Activated CD8-positive, alpha-beta memory T cell treated with anti-CD3 and anti-CD28 coated beads, Interleukin-2, amount 10 ng/mL, durations not matched to agents 7 days and 5 days (primary cell): Measurements from ENCODE around the gene XRCC2. TPM values are rescaled to one million over a fixed set of nuclear protein-coding genes. Genes with fewer than 3 reads are reported as not detected.
"Not testable (repeated sequence)": the region's sequence is repeated elsewhere in the genome, so short reads cannot be mapped to it uniquely, and the experiment has no call there.

Source experiments
- ATAC-seq: fragments of 150-1000 bp; cut with Tn5 transposase; one replicate; pipeline ENCODE4 v1.10.0; 2021; ENCODE audit warnings: moderate library complexity
- CTCF ChIA-PET: fragments of 350-600 bp; sonication (Branson Sonifier 250); formaldehyde crosslinking; loops from one replicate; lab custom pipeline; 2021; ENCODE audit warnings: antibody characterized with exemption; lab: Charles Lee
- DNase-seq: peaks from one replicate; pipeline ENCODE4 v3.0.0-alpha.2; 2020
- H3K27ac Mint-ChIP-seq: one replicate; pipeline ENCODE4 v1.8.0; 2021; ENCODE audit warnings: mild to moderate bottlenecking, mixed read lengths
- H3K27me3 Mint-ChIP-seq: one replicate; pipeline ENCODE4 v1.8.0; 2021; ENCODE audit warnings: mixed read lengths
- H3K36me3 Mint-ChIP-seq: one replicate; pipeline ENCODE4 v1.8.0; 2021; ENCODE audit warnings: mild to moderate bottlenecking, mixed read lengths
- H3K4me1 Mint-ChIP-seq: one replicate; pipeline ENCODE4 v1.8.0; 2021; ENCODE audit warnings: mixed read lengths
- H3K4me3 Mint-ChIP-seq: one replicate; pipeline ENCODE4 v1.8.0; 2021; ENCODE audit warnings: mild to moderate bottlenecking, moderate library complexity, mixed read lengths
- H3K9me3 Mint-ChIP-seq: one replicate; pipeline ENCODE4 v1.8.0; 2022; ENCODE audit warnings: low read depth, mixed read lengths
- total RNA-seq, 2 experiments: library from RNA; stranded (reverse); gene quantifications; one replicate each; pipeline ENCODE4 v1.2.3, GENCODE V29; 2021

Gene XRCC2
- total RNA-seq = 10 to 100 TPM; 18.0 to 20.6 TPM

- peak within 1 kb of the TSS; percentile 99 for H3K27ac Mint-ChIP-seq
- peak; percentile 96 for ATAC-seq
- peak; percentile 94 for DNase-seq
- H3K36me3 Mint-ChIP-seq = peaks cover 18% of the 10 kb centered on the region
- no peaks in the 10 kb centered on the region for H3K27me3 Mint-ChIP-seq
- peak within 1 kb of the TSS; percentile 97 for H3K4me3 Mint-ChIP-seq
- peaks cover 20% of the 10 kb centered on the region for H3K4me1 Mint-ChIP-seq
- no peaks in the 10 kb centered on the region for H3K9me3 Mint-ChIP-seq
- CTCF ChIA-PET = interaction anchor here (1.0 kb wide), 1 partner anchor 15 kb away, joined by 4 read pairs; no protein-coding TSS in a partner anchor
Measured at GRCh38 chr7:152675759-152676636, at the start of gene XRCC2. XRCC2 (minus strand) TSS chr7:152676141; CDS start chr7:152676079, 62 bp downstream.

GRCh38 chr7:152723364-152723763 lies 47.4 kb upstream of the XRCC2 start:
- Mint-ChIP-seq H3K27ac (no peak overlapping the region), H3K9me3 (peaks cover 2% of the 10 kb centered on the region), H3K27me3 (no peaks in the 10 kb centered on the region), H3K4me3 (no peak overlapping the region), H3K4me1 (no peaks in the 10 kb centered on the region), H3K36me3 (no peaks in the 10 kb centered on the region)
- ATAC-seq (no peak), DNase-seq (no peak)
- CTCF ChIA-PET = interaction anchor here (0.7 kb wide), 1 partner anchor 138 kb away, joined by 4 read pairs; no protein-coding TSS in a partner anchor

DNA sequence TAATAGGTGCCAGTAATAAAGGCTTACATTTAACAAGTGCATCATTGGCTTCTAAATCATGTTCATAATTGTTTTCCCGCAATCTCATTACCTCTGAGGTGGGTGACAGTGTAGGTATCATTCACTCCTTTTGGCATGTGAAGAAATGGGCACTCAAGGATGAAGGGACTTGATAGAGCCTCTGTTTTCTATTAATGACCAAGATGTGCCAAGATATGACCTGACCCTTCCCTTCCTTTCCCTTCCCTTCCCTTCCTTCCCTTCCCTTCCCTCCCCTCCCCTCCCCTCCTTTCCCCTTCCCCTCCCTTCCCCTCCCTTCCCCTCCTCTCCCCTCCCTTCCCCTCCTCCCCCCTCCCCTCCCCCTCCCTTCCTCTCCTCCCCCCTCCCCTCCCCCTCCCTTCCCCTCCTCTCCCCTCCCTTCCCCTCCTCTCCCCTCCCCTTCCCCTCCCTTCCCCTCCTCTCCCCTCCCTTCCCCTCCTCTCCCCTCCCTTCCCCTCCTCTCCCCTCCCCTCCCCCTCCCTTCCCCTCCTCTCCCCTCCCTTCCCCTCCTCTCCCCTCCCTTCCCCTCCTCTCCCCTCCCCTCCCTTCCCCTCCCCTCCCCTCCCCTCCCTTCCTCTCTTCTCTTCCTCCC lies 36.6 kb upstream of the XRCC2 start:
- peaks cover 12% of the 10 kb centered on the region for H3K27me3 Mint-ChIP-seq
- H3K27ac Mint-ChIP-seq, CTCF ChIA-PET, ATAC-seq, DNase-seq, H3K36me3 Mint-ChIP-seq, H3K4me3 Mint-ChIP-seq, H3K9me3 Mint-ChIP-seq, H3K4me1 Mint-ChIP-seq: not testable (repeated sequence)

- CTCF ChIA-PET = no interaction called here
- H3K27me3 Mint-ChIP-seq = peaks cover 12% of the 10 kb centered on the region
Measured at GRCh38 chr7:152711444-152711944, 35.6 kb upstream of the XRCC2 start.

GRCh38 chr7:152710153-152710442 lies 34.2 kb upstream of the XRCC2 start:
- Mint-ChIP-seq H3K4me3 (no peak overlapping the region), H3K27ac (no peak overlapping the region), H3K4me1 (no peaks in the 10 kb centered on the region), H3K27me3 (peaks cover 12% of the 10 kb centered on the region), H3K36me3 (no peaks in the 10 kb centered on the region), H3K9me3 (peaks cover 3% of the 10 kb centered on the region)
- ATAC-seq (no peak), DNase-seq (no peak)
- CTCF ChIA-PET = no interaction called here

More at GRCh38 chr7:152711444-152711944, 35.6 kb upstream of the XRCC2 start:
- DNase-seq = no peak
- Mint-ChIP-seq H3K27ac (no peak overlapping the region), H3K4me3 (no peak overlapping the region), H3K4me1 (no peaks in the 10 kb centered on the region), H3K9me3 (no peaks in the 10 kb centered on the region), H3K36me3 (no peaks in the 10 kb centered on the region)
- ATAC-seq = no peak

GRCh38 chr7:152709287-152710152 lies 33.6 kb upstream of the XRCC2 start:
- no peak for ATAC-seq
- Mint-ChIP-seq H3K4me3 (no peak overlapping the region), H3K9me3 (peaks cover 6% of the 10 kb centered on the region)

DNA sequence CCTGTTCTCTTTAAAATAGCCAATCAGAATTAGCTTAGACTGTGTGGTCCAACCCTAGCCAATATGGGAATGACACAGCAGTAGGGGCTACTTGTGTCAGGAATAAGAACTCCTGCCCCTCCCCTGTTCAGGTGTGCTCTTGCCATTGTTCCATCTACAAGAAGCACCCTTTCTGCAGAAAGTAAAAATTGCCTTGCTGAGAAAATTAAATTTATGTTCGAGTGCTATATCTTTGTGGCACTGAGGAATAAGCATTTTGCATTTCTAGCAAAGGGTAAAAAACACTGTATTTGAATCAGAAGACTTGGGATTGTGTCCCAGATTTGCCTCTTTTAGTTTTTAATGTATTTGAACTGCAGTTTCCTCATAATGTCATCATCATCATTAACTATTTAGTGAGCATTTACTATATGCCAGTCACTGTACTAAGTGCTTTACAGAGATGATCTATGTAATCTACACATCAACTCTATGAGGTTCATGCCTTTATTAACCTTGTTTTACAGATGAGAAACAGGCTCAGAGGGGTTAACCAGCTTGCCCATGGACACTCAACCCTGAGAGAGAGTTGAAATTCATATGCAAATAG lies 28.9 kb upstream of the XRCC2 start:
- ATAC-seq = no peak

More at GRCh38 chr7:152709287-152710152, 33.6 kb upstream of the XRCC2 start:
- no peak overlapping the region for H3K27ac Mint-ChIP-seq
- H3K4me1 Mint-ChIP-seq = no peaks in the 10 kb centered on the region
- CTCF ChIA-PET = no interaction called here
- peaks cover 12% of the 10 kb centered on the region for H3K27me3 Mint-ChIP-seq
- H3K36me3 Mint-ChIP-seq = peaks cover 2% of the 10 kb centered on the region
- no peak for DNase-seq

DNA sequence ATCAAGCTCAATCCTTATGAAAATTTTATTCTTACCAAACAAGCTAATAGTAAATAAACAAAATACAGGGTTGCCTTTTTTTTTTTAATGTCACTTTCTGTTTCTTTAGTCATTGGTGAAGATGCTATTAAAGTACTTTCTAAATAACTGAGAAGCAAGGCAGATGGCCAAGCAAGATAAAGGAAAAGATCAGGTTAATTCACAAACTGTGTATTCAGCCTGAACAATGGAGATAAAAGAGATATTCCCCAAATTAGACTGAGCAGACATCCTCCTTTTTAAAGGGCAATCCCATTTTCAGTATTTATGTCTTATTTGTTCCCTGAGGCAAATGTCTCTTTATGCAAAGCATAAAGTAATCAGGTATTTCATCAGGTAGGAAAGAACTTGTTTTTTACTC lies 23.1 kb upstream of the XRCC2 start:
- DNase-seq (no peak), ATAC-seq (no peak)
- no peaks in the 10 kb centered on the region for H3K27me3 Mint-ChIP-seq
- H3K27ac Mint-ChIP-seq = no peak overlapping the region
- no peak overlapping the region for H3K4me3 Mint-ChIP-seq
- no peaks in the 10 kb centered on the region for H3K9me3 Mint-ChIP-seq
- H3K36me3 Mint-ChIP-seq = no peaks in the 10 kb centered on the region
- CTCF ChIA-PET = interaction anchor here (1.0 kb wide), 1 partner anchor 916 kb away, joined by 4 read pairs; no protein-coding TSS in a partner anchor
- no peaks in the 10 kb centered on the region for H3K4me1 Mint-ChIP-seq

More for the DNA sequence above, 28.9 kb upstream of the XRCC2 start:
- no peak overlapping the region for H3K27ac Mint-ChIP-seq
- no peaks in the 10 kb centered on the region for H3K4me1 Mint-ChIP-seq
- peaks cover 8% of the 10 kb centered on the region for H3K9me3 Mint-ChIP-seq
- CTCF ChIA-PET = interaction anchor here (0.6 kb wide), 1 partner anchor 70 kb away, joined by 3 read pairs; no protein-coding TSS in a partner anchor
- DNase-seq = no peak
- H3K27me3 Mint-ChIP-seq = peaks cover 3% of the 10 kb centered on the region
- H3K36me3 Mint-ChIP-seq = peaks cover 4% of the 10 kb centered on the region
- no peak overlapping the region for H3K4me3 Mint-ChIP-seq

DNA sequence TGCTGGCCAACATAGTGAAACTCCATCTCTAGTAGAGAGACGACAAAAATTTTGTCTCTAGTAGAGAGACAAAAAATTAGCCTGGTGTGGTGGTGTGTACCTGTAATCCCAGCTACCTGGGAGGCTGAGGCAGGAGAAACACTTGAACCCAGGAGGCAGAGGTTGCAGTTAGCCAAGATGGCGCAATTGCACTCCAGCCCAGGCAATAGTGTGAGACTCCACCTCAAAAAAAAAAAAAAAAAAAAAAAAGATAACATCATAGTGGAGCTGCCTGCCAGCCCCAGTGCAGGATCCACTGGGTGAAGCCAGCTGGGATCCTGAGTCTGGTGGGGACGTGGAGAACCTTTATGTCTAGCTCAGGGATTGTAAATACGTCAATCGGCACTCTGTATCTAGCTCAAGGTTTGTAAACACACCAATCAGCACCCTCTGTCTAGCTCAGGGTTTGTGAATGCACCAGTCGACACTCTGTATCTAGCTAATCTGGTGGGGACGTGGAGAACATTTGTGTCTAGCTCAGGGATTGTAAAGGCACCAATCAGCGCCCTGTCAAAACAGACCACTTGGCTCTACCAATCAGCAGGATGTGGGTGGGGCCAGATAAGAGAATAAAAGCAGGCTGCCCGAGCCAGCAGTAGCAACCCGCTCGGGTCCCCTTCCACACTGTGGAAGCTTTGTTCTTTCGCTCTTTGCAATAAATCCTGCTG lies 21.5 kb upstream of the XRCC2 start:
- not testable (repeated sequence) for H3K36me3 Mint-ChIP-seq, H3K27me3 Mint-ChIP-seq, H3K4me3 Mint-ChIP-seq

DNA sequence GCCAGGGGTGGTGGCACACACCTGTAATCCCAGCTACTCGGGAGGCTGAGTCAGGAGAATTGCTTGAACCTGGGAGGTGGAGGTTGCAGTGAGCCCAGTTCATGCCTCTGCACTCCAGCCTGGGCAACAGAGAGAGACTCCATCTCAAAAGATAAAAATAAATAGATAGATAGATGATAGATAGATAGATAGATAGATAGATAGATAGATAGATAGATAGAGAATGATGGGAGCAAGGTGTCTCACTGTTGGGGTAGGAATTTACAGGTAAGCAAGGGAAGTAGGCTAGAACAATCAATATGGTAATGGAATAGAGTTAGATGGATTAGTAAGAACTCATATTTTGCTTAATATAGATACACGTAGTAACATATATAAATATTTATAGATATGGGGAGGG lies 16.3 kb upstream of the XRCC2 start:
- H3K27me3 Mint-ChIP-seq, H3K4me3 Mint-ChIP-seq, H3K36me3 Mint-ChIP-seq, H3K9me3 Mint-ChIP-seq, CTCF ChIA-PET, H3K27ac Mint-ChIP-seq, DNase-seq, H3K4me1 Mint-ChIP-seq, ATAC-seq: not testable (repeated sequence)

More for the DNA sequence above, 21.5 kb upstream of the XRCC2 start:
- H3K9me3 Mint-ChIP-seq, CTCF ChIA-PET, ATAC-seq, DNase-seq, H3K27ac Mint-ChIP-seq, H3K4me1 Mint-ChIP-seq: not testable (repeated sequence)

DNA sequence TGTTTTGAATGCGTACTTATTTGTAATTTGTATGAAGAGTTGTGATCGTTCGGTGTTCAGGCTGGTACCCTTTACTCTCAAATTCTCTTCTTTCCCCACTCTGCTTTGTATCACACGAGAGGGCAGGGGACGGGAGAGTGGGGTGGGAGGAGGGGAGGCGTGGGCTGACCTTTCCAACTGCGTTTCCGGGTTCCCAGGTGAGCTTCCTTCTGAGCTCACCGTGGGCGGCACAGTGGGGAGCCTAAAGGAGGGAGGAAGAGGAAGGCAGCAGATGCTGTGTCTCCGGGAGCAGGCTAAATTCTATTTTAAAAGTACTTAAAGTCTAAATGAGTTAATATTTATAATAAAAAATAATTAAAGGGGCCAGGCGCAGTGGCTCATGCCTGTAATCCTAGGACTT lies 7.4 kb upstream of the XRCC2 start:
- CTCF ChIA-PET = no interaction called here
- Mint-ChIP-seq H3K4me1 (no peaks in the 10 kb centered on the region), H3K4me3 (no peak overlapping the region), H3K36me3 (no peaks in the 10 kb centered on the region), H3K27me3 (no peaks in the 10 kb centered on the region), H3K27ac (no peak overlapping the region), H3K9me3 (no peaks in the 10 kb centered on the region)
- no peak for ATAC-seq
- DNase-seq = no peak
